HG03175 (cell line): ENCODE measurements around the gene DNAJA4.
"Not testable (repeated sequence)": the region's sequence is repeated elsewhere in the genome, so short reads cannot be mapped to it uniquely, and the experiment has no call there.

ENCODE experiments used
- ATAC-seq: cut with Tn5 transposase; IDR thresholded peaks from one replicate; pipeline ENCODE4 v1.9.1; 2021; ENCODE audit warnings: mild to moderate bottlenecking, moderate library complexity; ENCODE audit not compliant: unreplicated experiment

Gene DNAJA4

GRCh38 chr15:78243491-78243941, 20.8 kb upstream of the DNAJA4 start:
- no peak for ATAC-seq

GRCh38 chr15:78244101-78244500, 20.3 kb upstream of the DNAJA4 start:
- ATAC-seq: no peak

GRCh38 chr15:78244893-78245292, 19.5 kb upstream of the DNAJA4 start:
- ATAC-seq: no peak

GRCh38 chr15:78245392-78245791, 19.0 kb upstream of the DNAJA4 start:
- not testable (repeated sequence) for ATAC-seq

DNA sequence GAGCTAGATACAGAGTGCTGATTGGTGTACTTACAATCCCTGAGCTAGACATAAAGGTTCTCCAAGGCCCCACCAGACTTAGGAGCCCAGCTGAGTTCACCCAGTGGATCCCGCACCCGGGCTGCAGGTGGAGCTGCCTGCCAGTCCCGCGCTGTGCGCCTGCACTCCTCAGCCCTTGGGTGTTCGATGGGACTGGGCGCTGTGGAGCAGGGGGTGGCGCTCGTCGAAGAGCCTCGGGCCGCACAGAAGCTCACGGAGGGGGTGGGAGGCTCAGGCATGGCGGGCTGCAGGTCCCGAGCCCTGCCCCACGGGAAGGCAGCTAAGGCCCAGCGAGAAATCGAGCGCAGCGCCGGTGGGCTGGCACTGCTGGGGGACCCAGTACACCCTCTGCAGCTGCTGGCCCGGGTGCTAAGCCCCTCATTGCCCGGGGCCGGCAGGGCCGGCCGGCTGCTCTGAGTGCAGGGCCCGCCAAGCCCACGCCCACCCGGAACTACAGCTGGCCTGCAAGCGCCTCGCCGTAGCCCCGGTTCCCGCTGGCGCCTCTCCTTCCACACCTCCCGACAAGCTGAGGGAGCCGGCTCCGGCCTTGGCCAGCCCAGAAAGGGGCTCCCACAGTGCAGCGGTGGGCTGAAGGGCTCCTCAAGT, 18.3 kb upstream of the DNAJA4 start:
- not testable (repeated sequence) for ATAC-seq

DNA sequence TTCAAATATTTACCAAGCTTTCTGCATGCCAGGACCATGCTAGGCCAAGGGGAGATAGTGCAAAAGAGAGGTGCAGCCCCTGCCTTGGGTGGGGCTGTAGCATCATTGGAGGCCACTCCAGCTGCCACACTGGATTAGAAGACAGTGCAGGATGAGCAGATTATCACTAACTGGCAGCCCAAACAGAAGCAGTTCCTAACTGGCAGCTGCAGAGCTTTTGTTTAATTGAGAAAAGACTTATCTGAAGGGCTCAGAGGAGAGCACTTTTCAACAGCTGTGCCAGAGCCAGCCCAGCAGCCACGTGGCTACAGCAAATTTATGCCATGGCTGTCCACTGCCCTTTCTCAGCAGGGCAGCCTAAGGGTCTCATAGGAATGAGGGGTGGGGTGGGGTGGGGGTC, 16.5 kb upstream of the DNAJA4 start:
- ATAC-seq: no peak

- ATAC-seq: no peak
Observed at GRCh38 chr15:78249131-78249530, 15.2 kb upstream of the DNAJA4 start.

DNA sequence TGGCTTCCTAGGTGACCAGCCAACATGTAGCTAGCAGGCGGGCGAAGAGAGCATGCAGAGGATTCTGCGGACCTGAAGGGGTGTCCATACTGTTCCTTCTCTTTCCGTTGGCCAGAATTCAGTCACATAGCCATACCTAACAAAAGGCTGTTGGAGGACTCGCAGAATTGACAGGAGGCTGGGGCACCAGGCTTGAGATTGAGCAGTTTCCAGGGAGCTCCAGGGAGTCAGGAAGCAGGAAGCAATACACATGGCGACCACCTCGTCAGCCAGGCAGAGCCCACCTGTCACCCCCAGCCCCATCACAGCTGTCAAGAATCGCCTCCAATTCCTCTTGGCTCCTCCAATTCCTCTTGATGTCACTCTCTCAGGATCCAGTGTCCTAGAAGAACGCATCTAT, 13.2 kb upstream of the DNAJA4 start:
- ATAC-seq: no peak

GRCh38 chr15:78255421-78256043, 8.8 kb upstream of the DNAJA4 start:
- no peak for ATAC-seq

- no peak for ATAC-seq
Observed at GRCh38 chr15:78256044-78256437, 8.3 kb upstream of the DNAJA4 start.

- ATAC-seq: no peak
Observed at GRCh38 chr15:78257681-78258080, 6.7 kb upstream of the DNAJA4 start.

DNA sequence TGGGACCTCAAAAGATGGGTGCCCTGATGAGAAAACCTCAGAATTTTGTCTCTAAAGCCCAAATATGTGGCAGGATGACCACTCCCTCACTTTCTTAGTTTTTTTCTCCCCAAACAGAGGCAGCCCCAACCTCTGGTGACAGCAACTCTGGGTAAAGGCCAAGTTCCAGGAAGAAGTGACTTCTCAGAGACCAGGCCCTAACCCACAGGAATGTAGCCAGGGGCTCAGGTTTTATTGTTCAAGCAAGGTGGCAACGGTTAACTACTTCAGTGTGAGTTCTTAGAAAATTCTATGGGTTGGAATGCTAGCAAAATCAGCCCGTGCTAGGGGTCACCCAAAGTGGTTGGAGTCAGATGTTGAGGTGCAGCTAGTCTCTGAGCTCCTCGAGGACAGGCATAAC, 5.1 kb upstream of the DNAJA4 start:
- ATAC-seq: no peak

DNA sequence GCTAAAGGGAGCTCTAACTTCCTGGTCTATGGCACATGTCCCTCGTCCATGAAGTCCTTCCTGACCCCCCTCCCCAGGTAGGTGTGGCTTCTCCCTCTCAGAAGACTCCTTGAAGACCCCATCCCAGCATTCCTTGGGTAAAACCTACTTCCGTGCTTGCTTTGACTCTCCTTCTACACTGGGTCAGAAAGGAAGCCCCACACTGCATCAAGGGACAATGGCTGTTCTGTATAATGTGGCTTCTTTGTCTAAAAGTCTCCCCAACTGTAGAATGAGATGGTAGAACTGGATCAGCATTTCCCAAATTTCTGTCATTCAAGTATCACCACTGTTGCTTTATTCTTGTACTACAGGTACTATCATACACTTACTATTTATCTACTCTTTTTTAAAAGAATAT, 3.9 kb upstream of the DNAJA4 start:
- ATAC-seq: no peak

DNA sequence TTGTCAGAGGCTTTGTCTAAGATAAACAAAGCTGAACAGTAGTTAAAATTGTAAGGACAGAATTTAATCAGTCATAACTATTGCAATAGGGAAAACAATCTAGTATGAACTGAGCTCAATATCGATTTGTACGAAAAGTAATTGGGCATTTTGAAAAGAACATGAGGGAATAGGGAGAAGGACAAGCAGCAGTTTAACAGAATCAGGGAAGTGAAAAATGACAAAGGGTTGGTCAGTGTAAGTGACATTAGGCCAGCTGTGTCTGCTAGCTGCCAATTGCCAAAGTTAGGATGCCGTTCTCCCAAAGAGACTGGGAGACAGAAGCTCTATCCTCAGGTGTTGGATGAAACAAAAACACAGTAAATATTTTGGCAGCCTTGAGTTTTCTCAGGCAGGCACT, 3.3 kb upstream of the DNAJA4 start:
- ATAC-seq: no peak

- ATAC-seq: no peak
Observed at GRCh38 chr15:78263351-78263781, 996 bp upstream of the DNAJA4 start.

GRCh38 chr15:78263907-78264303, 457 bp upstream of the DNAJA4 start:
- ATAC-seq: no peak

DNA sequence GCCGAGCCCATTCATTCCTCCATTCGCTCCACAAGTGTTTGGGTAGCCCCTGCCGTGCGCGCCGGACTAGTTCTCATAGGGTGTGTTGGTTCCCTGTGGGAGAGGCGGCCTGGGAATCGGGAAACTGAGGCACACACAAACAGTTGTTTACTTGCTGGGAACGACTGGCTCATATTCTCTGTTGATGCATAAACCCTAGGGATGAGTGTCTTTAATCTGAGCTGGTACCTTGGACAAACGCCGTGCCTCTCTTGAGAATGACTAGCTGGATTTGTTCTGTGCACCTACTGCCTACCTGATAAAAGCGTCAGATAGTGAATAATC, 737 bp downstream of the DNAJA4 start:
- no peak for ATAC-seq

- ATAC-seq: no peak
Observed at GRCh38 chr15:78265752-78266224, 1.4 kb downstream of the DNAJA4 start.

DNA sequence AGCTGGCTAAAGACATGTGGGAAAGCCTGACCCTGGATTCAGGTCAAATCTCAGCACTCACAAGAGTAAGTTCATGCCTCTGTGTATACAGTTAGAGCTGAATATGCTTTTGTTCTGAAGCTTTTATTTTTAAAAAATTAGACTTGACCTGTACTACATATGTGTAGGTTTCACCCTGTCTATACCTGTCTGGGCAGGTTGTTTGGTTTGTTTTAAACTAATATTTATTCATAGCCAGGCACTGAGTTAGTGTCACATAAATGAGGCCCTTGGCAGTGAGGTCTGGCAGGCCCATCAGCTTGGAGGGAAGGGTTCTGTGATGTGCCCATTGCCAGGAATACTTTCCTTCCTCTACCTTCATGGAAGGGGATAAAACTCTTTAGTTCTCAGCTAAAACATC, 1.9 kb downstream of the DNAJA4 start:
- ATAC-seq: no peak

DNA sequence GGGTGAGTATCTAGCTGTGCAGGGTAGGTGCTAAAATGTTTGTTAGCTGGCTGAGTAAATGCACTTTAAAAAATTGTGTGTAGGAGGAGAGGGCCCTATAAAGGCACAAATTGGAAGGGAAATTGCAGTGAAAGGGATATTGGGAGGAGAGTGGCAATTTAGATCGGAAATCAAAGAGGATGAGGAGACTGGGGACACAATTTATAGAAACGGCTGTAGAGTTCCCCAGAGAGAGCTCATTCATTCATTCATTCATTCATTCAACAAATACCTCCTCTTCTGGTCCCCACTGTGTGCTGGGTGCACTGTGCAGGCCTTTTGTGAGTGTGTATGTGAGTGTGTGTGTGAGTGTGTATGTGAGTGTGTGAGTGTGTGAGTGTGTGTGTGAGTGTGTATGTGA, 2.4 kb downstream of the DNAJA4 start:
- no peak for ATAC-seq

DNA sequence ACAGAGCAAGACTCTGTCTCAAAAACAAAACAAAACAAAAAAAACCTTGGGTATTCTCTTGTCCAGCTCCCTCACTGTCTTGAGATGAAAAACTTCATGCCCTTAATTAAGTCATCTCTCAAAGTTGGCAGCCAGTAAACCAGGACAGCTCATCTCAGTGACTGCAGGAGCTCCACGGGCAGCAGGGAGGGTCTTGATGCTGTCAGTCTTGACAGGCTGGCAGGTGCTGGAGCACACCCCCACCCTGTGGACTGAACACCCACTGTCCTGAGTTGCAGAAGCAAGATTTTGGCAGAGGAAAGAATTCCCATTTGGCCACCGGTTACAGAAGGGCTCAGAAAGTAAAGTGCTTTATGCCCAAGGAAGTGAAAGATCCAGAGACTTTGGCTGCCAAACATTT, 8.0 kb downstream of the DNAJA4 start:
- ATAC-seq: no peak

DNA sequence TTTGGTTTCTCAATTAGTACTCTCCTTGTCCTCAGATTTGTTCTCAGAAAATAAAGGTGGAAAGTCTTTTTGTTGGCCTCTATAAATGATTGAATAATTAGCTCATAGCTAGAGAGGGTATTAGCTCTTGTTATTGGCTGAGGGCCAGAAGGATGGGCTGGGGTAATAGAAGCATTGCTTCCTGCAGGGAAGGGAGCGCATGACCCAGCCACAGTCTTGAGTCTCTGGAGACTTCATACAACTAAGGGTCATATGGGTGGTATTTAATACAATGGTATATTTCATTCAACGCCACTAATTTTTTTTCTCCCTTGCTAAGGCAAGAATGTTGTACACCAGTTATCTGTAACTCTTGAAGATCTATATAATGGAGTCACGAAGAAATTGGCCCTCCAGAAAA, 8.4 kb downstream of the DNAJA4 start:
- ATAC-seq: no peak

DNA sequence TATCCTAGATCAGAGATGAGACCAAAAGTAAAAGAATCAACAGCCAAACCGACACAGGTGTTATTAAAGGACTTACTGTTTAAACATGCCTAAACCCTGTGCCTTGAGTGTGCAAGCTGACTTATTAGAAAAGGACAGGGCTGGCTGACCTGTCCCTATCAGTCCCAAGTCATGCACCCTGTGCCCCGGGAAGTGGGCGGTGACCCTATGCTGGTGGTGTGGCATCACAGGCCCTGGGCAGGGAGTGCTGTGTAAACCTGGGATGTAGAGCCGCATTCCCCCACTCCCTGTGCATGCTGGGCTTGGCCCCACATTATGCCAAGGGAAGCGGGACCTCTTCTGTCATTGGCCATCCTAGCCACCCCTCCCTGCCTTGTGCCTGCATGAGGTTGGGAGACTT, 10.6 kb downstream of the DNAJA4 start:
- ATAC-seq: no peak
